ENCODE measurements around the gene MNX1.

Gene MNX1

DNA sequence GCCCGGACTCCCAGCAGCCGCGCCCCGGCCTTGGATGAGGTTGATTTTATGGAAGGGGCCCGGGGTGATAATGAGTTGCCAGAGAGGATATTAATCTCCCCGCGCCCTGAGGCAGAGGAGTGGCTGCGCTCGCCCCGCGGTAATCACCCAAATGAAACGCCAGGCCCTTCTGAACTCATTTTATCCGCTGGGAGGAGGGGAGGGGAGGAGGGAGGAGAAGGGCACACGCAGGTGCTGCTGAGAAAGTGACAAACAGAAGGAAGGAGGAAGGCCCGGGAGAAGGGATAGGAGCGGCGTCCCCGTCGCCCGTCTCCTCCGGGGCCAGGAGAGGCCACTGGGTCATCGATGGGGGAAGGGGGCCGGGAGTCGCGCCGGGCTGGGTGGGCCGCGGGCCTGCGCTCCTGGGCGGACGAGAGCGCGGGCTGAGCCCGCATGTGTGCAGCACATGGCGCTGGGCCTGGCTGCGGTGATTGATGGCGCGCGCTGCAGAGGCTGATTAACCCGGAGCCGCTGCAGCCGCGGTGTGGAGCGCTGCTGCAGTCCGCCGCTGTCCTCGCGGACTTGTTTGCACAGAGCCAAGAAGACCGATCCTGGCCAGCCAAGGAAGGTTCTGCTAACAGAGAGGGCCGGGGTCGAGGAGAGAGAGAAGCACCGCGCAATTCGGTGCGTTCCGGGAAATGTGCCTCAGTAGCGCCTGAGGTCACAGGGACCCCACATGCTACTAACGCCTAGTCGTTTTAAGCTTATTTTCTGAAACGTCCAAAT lies 6.5 kb downstream of the MNX1 start:
- DNase-seq (ENCODE audit: low read depth in 1 of 2, low spot score in 1 of 2), result no peak

DNA sequence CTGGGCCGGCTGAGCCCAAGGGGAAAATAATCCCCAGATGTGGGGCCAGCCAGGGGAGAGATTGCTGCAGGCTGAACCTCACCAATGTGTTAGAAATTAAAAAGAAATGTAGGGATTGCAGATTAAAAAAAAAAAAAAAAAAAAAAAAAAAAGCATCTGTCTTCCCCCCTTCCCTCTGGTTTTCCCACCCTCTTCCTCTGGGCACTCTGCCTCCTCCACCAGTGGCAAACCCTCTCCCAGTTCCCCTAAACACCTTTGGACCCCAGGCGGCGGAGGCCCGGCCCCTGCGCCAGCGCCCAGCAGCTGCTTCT lies 7.1 kb downstream of the MNX1 start:
- no peak for DNase-seq (ENCODE audit: low read depth in 1 of 2, low spot score in 1 of 2)

DNA sequence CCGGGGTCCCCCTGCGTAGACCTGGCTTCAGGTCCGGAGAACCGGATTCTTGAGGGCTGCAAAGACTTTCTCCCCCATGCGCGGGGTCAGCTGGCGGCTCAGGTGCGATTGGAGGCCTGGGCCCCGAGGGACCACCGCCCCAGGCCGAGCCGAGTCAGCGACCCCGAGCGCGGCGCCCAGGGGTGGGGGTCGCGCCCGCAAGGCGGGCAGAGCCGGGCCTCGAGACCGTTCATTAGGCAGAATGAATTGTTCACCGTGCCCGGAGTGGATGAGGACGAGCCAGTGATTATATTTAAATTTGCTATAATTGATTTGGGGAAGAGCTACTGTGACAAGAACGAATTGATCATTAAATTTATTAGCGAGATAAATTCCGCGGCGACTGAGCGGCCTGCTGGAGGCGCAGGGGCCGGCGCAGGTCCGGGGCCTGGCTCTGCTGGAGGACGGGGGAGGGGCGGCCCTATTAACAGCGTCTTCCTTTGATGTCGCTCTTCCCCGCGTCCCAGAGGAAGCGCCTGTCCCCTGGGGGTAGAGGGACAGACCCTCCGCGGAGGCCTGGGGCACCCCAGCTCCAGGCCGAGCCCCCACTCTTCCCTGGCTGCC lies 7.5 kb downstream of the MNX1 start:
- no peak for DNase-seq (ENCODE audit: low read depth in 1 of 2, low spot score in 1 of 2)

DNA sequence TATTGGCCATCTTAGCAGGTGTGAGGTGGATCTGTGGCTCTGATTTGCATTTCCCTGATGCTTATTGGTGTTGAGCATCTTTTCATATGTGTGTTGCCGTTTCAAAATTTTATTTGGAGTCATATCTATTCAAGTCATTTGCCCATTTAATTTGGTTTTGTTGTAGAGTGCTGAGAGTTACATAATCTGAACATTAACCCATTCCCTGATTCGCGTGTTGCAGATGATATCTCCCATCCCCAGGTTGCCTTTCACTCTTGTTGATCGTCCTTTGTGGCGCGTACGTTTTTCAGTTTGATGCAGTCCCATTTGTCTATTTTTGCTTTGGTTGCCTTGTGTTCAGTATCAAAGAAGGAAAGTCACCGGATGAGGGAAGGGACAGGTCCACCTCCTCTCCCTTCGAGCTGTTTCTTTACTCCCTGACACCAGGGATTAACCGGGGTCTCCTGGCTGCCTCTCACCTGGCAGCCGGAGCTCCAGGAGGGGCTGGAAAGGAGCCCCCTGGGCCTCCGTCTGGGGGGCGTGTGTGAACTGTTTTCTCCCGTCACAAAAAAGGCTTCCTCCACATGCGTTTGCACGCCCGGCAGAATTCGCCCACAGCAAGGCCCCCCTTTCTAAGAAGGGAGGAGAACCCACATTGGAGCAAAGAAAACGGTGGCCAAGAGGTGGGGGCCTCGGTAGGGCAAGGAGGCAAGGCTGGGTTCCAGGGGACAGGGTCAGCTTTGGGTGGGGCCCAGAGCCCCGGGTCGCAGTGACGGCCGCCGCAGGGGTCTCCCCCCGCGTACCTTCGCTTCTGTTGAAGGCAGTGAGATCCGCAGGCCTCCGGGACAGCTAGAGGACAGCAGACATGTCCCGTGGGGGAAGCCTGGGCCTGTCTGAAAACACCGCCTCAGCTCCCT lies 8.3 kb downstream of the MNX1 start:
- no peak for DNase-seq (ENCODE audit: low read depth in 1 of 2, low spot score in 1 of 2)

- no peak for DNase-seq (ENCODE audit: low read depth in 1 of 2, low spot score in 1 of 2)
These were observed 9.5 kb downstream of the MNX1 start for GRCh38 chr7:157000741-157001653.

GRCh38 chr7:156999958-157000726 lies 10.3 kb downstream of the MNX1 start:
- no peak for DNase-seq (ENCODE audit: low read depth in 1 of 2, low spot score in 1 of 2)

- no peak for DNase-seq (ENCODE audit: low read depth in 1 of 2, low spot score in 1 of 2)
These were observed 11.2 kb downstream of the MNX1 start for GRCh38 chr7:156998988-156999957.

GRCh38 chr7:156994417-156994816 lies 16.0 kb downstream of the MNX1 start:
- no peak for DNase-seq (ENCODE audit: low read depth in 1 of 2, low spot score in 1 of 2)

GRCh38 chr7:156993925-156994235 lies 16.6 kb downstream of the MNX1 start:
- DNase-seq (ENCODE audit: low read depth in 1 of 2, low spot score in 1 of 2), result no peak

DNA sequence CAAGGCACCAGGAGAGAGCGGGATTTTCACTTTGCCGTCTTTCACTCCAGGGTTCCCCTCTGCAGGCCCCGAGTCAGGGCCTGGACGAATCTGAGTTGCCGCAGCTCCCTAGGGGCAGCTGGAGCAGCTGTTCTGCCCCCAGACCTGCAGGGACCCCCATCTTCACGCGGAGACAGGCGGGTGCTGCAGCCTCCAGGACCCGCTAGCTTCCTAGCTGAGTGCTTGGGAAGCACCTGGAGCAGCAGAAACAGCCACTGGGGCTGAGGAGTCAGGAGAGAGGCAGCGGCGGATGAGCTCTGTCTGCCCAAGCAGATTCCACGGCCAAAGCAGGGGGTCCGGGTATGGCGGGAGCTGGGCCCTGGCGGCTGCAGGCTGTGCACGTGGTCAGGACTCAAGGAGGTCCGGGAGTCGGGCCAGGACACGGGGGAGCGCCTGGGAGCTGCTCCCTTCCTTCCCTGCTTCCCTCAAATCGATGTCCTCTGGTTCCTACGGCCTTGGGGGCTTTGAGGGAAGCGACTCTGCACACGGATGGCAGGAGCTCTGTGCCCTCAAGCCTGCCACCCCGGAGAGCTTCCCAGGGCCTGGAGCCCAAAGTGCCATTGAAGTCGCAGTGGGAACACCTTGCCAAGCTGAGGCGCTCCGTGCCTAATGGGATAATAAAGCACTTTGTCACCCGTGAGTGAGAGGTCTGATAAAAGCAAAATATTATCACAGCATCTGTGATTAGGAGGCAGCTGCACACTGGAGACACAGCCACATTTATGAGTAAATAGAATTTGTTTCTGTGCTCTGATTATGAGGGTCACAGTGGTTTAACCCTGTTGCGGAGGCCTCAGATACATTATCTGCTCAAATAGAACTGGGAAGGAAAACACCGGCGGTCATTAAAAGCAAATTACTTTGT lies 17.2 kb downstream of the MNX1 start:
- DNase-seq (ENCODE audit: low read depth in 1 of 2, low spot score in 1 of 2), result no peak

- no peak for DNase-seq (ENCODE audit: low read depth in 1 of 2, low spot score in 1 of 2)
These were observed 20.5 kb downstream of the MNX1 start for GRCh38 chr7:156989766-156990535.

DNA sequence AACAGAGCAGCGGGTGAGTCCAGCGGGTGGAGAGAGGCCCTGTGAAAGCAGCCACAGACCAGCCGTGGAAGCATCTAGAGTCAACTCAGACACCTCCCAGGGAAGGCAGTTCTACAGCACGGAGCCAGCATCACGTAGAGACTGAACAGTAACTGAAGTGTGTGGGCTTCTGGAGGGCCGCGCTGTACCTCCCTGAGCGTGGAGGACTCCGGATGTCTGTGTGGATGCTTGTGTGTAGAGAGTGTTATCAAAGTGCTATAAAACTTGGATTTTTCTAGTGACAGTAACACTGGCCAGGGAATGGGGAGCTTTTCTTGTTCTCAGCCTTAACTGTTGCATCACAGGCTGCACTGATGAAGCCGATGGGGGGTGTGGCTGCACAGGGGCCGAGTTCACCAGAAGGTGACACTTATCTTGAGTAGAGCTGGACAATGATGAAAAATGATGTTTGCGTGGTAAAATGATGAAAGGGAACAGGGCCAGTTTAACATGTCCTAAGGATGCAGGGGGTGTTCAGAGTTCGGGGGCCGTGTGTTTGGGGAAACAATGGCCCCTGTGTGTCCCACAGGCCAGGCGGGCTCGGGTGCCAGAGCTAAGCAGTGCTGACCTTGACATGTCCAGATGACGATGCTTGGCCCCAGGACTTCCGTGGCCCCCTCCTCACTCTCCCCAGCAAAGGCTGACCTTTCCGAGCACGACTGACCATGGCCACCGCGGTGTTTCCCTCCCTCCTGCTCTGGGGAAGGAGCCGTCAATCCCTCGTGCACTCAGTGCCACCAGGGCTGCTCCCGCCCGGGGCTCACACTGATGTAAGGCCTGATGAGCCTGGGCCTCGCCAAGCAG lies 21.9 kb downstream of the MNX1 start:
- no peak for DNase-seq (ENCODE audit: low read depth in 1 of 2, low spot score in 1 of 2)

GRCh38 chr7:156986378-156986777 lies 24.1 kb downstream of the MNX1 start:
- no peak for DNase-seq (ENCODE audit: low read depth in 1 of 2, low spot score in 1 of 2)

- no peak for DNase-seq (ENCODE audit: low read depth in 1 of 2, low spot score in 1 of 2)
These were observed 25.1 kb downstream of the MNX1 start for GRCh38 chr7:156985101-156985992.

DNA sequence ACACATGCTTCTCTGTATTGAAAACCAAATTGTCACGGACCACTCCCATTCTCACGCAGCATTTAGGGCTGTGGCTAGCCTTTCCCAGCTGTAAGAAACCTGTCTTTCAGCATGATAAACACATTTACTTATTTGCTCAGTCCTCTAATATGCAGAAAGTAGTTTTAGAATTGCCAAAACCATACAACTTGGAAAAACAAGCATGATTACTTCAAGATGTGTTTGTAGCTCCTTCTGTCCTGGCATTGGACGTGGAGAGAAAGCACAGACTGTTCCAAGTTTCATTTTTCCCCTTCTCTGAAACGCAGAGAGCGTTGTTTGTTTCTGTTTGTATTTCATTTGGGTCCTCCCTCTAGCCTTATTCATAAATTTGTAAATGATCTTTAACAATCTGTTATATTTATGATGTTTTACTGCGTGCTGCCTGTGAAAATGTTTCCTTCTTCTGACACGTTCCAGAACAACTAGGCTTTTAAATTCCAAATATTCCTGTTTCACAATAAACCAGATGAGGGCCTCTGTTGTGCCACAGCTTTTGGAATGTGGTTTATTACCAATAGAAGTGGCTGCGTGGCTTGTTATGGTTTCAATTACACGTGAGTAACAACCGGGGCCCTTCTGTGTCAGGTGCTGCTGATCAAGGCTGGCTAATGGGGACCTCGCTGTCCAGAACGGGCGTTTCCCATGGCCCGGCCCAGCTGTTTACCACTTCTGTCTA lies 26.1 kb downstream of the MNX1 start:
- DNase-seq (ENCODE audit: low read depth in 1 of 2, low spot score in 1 of 2), result no peak
